Endothelial cell (in vitro differentiated cells): ENCODE measurements around the gene MRPL36. TPM values are rescaled to one million over a fixed set of nuclear protein-coding genes. Genes with fewer than 3 reads are reported as not detected.

Source experiments
- DNase-seq: peaks from one replicate; pipeline ENCODE4 v3.0.0; 2021; ENCODE audit warnings: low spot score
- H3K27ac Mint-ChIP-seq: one replicate; pipeline ENCODE4 v1.8.0; 2021; ENCODE audit warnings: mixed read lengths, inconsistent platforms; ENCODE audit not compliant: unreplicated experiment
- H3K27me3 Mint-ChIP-seq: one replicate; pipeline ENCODE4 v1.8.0; 2021; ENCODE audit warnings: mild to moderate bottlenecking, moderate library complexity, mixed read lengths, inconsistent platforms; ENCODE audit not compliant: unreplicated experiment
- H3K36me3 Mint-ChIP-seq: one replicate; pipeline ENCODE4 v1.8.0; 2021; ENCODE audit warnings: mild to moderate bottlenecking, low read depth, mixed read lengths, inconsistent platforms; ENCODE audit not compliant: unreplicated experiment
- H3K4me1 Mint-ChIP-seq: one replicate; pipeline ENCODE4 v1.8.0; 2021; ENCODE audit warnings: mild to moderate bottlenecking, mixed read lengths, inconsistent platforms; ENCODE audit not compliant: unreplicated experiment
- H3K4me3 Mint-ChIP-seq: one replicate; pipeline ENCODE4 v1.8.0; 2021; ENCODE audit warnings: mild to moderate bottlenecking, mixed read lengths, inconsistent platforms; ENCODE audit not compliant: unreplicated experiment
- H3K9me3 Mint-ChIP-seq: one replicate; pipeline ENCODE4 v1.8.0; 2021; ENCODE audit warnings: mixed read lengths, inconsistent platforms; ENCODE audit not compliant: unreplicated experiment
- CTCF ChIP-seq: fragments of 200-600 bp; sonication (generic); IDR thresholded peaks from one replicate; pipeline ENCODE4 v1.5.0; 2021; ENCODE audit warnings: antibody characterized with exemption; ENCODE audit not compliant: unreplicated experiment
- total RNA-seq: library from RNA; stranded (reverse); fragmentation: NEBNext Ultra II Directional; extraction: Animal tissue kit (Norgen Biotek cat#: 25700); gene quantifications from one replicate; pipeline ENCODE4 v1.2.1, GENCODE V29; 2021; ENCODE audit not compliant: unreplicated experiment

Gene MRPL36
- total RNA-seq, 1 donor from 2014 or later = 32.5 TPM

GRCh38 chr5:1750469-1750868 lies 49.2 kb downstream of the MRPL36 start:
- H3K27me3 Mint-ChIP-seq = peaks cover 6% of the 10 kb centered on the region
- H3K27ac Mint-ChIP-seq = no peak overlapping the region
- no peaks in the 10 kb centered on the region for H3K36me3 Mint-ChIP-seq
- H3K9me3 Mint-ChIP-seq = no peaks in the 10 kb centered on the region
- no peak for DNase-seq
- no peak overlapping the region for H3K4me3 Mint-ChIP-seq
- no peak for TF ChIP-seq CTCF
- H3K4me1 Mint-ChIP-seq = no peaks in the 10 kb centered on the region

- no peak for TF ChIP-seq CTCF
- H3K9me3 Mint-ChIP-seq = no peaks in the 10 kb centered on the region
- no peaks in the 10 kb centered on the region for H3K4me1 Mint-ChIP-seq
- DNase-seq = no peak
- no peaks in the 10 kb centered on the region for H3K36me3 Mint-ChIP-seq
- H3K27me3 Mint-ChIP-seq = peaks cover 6% of the 10 kb centered on the region
- H3K4me3 Mint-ChIP-seq = no peak overlapping the region
- no peak overlapping the region for H3K27ac Mint-ChIP-seq
Observed at GRCh38 chr5:1749346-1750124, 50.1 kb downstream of the MRPL36 start.

- H3K4me3 Mint-ChIP-seq = no peak overlapping the region
- H3K27ac Mint-ChIP-seq = no peak overlapping the region
- TF ChIP-seq CTCF = no peak
- no peaks in the 10 kb centered on the region for H3K36me3 Mint-ChIP-seq
- H3K9me3 Mint-ChIP-seq = no peaks in the 10 kb centered on the region
- DNase-seq = no peak
- no peaks in the 10 kb centered on the region for H3K4me1 Mint-ChIP-seq
- H3K27me3 Mint-ChIP-seq = peaks cover 6% of the 10 kb centered on the region
Observed at GRCh38 chr5:1748845-1749244, 50.8 kb downstream of the MRPL36 start.

Other genes starting within 250 kb of the MRPL36 start
- gene NDUFS6, start 1.6 kb upstream of the MRPL36 start, total RNA-seq = 31.0 TPM
- 0.72 TPM for gene IRX4, start 83.1 kb upstream of the MRPL36 start, total RNA-seq